Measurements from ENCODE around the gene GMDS. TPM values are rescaled to one million over a fixed set of nuclear protein-coding genes. Genes with fewer than 3 reads are reported as not detected.

The GMDS gene
- total RNA-seq, 1 experiment from 2014 or later = 27.6 TPM

DNA sequence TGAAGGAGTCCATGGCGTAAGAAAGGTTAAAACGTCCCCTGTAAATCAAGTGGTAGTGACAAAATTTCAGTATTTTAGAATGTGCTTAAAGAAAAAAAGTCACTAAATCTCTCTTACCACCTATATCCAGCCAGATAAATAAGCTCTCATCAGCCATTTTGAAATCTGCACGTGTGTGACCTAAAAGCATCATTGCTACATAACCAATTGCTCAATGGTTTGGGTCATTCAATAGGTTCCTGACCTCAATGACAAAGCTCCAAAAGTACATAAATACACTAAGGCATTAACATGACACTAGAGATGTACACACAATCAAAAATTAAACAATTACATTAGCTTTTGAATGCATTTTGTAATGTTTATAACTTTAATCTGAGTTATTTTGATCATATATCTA lies 272.4 kb downstream of the GMDS start:
- H3K9me3 Mint-ChIP-seq = no peaks in the 10 kb centered on the region
- no peaks in the 10 kb centered on the region for H3K79me2 ChIP-seq (ENCODE audit: insufficient read depth, low read length)
- H3K4me3 Mint-ChIP-seq = no peak overlapping the region
- H2BK12ac ChIP-seq (ENCODE audit: insufficient read length, low read depth, low read length) = no peak overlapping the region
- no peak overlapping the region for H3K27ac ChIP-seq (ENCODE audit: insufficient read length, low read depth, low read length)
- WGBS (ENCODE audit: extremely low coverage, insufficient read length, low lambda C conversion rate) = no CpG with 5 or more reads among the region's 3 CpGs
- no peak overlapping the region for H3K18ac ChIP-seq (ENCODE audit: insufficient read length, low read depth, low read length)
- H3K56ac ChIP-seq (ENCODE audit: insufficient read length, low read depth, low read length) = no peak overlapping the region
- H2BK120ac ChIP-seq (ENCODE audit: low read depth, low read length, poor library complexity, severe bottlenecking) = no peak overlapping the region
- H3K4me2 ChIP-seq (ENCODE audit: insufficient read depth, insufficient read length, low read length) = no peak overlapping the region
- no peak overlapping the region for H2BK15ac ChIP-seq (ENCODE audit: low read depth, low read length)
- 0 out of 4 replicates have a peak, but pooled peaks cover 0 to 2% of the 10 kb centered on the region in 2 experiments for H3K4me1 Mint-ChIP-seq
- no peak overlapping the region for H3K23ac ChIP-seq (ENCODE audit: insufficient read length, low read depth, low read length)
- H3K36me3 Mint-ChIP-seq (ENCODE audit: insufficient read depth in 1 of 3, low read depth in 3 of 3) = no peaks in the 10 kb centered on the region
- H3K9me3 ChIP-seq (ENCODE audit: control insufficient read depth, low read depth, low read length) = no peaks in the 10 kb centered on the region
- H3K23me2 ChIP-seq (ENCODE audit: insufficient read length, low read depth, low read length, poor library complexity, severe bottlenecking) = no peaks in the 10 kb centered on the region
- H3T11ph ChIP-seq (ENCODE audit: low read length) = no peak overlapping the region
- no peaks in the 10 kb centered on the region for H3K27me3 Mint-ChIP-seq (ENCODE audit: low read depth)
- no peak overlapping the region for H2AFZ ChIP-seq (ENCODE audit: low read length)
- H4K91ac ChIP-seq (ENCODE audit: insufficient read length, low read depth, low read length) = no peak overlapping the region
- H4K5ac ChIP-seq (ENCODE audit: insufficient read length, low read depth, low read length) = no peak overlapping the region
- H3K79me1 ChIP-seq (ENCODE audit: insufficient read depth, low read depth, low read length, poor library complexity, severe bottlenecking) = no peaks in the 10 kb centered on the region
- no peaks in the 10 kb centered on the region; the same call in 1 of the 2 replicates for H3K4me1 ChIP-seq (ENCODE audit: insufficient read depth, low read length)
- H3K4ac ChIP-seq (ENCODE audit: low read depth, low read length) = no peak overlapping the region
- H3K14ac ChIP-seq (ENCODE audit: insufficient read depth, low read length) = no peak overlapping the region
- no peak overlapping the region for H2BK5ac ChIP-seq (ENCODE audit: insufficient read length, low read length)
- no peaks in the 10 kb centered on the region for H4K20me1 ChIP-seq (ENCODE audit: control insufficient read depth, insufficient read depth, insufficient read length)
- no peak overlapping the region for H3K9ac ChIP-seq (ENCODE audit: extremely low read depth, insufficient read length, low read length)
- TF ChIP-seq, protein P1, sequence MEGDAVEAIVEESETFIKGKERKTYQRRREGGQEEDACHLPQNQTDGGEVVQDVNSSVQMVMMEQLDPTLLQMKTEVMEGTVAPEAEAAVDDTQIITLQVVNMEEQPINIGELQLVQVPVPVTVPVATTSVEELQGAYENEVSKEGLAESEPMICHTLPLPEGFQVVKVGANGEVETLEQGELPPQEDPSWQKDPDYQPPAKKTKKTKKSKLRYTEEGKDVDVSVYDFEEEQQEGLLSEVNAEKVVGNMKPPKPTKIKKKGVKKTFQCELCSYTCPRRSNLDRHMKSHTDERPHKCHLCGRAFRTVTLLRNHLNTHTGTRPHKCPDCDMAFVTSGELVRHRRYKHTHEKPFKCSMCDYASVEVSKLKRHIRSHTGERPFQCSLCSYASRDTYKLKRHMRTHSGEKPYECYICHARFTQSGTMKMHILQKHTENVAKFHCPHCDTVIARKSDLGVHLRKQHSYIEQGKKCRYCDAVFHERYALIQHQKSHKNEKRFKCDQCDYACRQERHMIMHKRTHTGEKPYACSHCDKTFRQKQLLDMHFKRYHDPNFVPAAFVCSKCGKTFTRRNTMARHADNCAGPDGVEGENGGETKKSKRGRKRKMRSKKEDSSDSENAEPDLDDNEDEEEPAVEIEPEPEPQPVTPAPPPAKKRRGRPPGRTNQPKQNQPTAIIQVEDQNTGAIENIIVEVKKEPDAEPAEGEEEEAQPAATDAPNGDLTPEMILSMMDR (conservative IDR thresholded peaks at IDR 0.05) = no peak
- H2BK20ac ChIP-seq (ENCODE audit: low read depth, low read length, poor library complexity, severe bottlenecking) = no peak overlapping the region
- no peak for DNase-seq
- H3K27ac Mint-ChIP-seq = no peak overlapping the region
- H4K8ac ChIP-seq (replicated peaks; ENCODE audit: insufficient read length, low read depth, low read length) = no peak overlapping the region
- no peak overlapping the region for H2AK5ac ChIP-seq (ENCODE audit: insufficient read length, low read length)
- no peaks in the 10 kb centered on the region for H3K27me3 ChIP-seq (ENCODE audit: insufficient read depth, low read length)
